Activated CD4-positive, alpha-beta T cell treated with anti-CD3 and anti-CD28 coated beads, Interleukin-2, Interleukin-4, amounts not matched to agents 100 ng/mL and 50 ng/mL, durations not matched to agents 16 hours and 8 hours (primary cell): Measurements from ENCODE around the gene BTBD9.
"Not testable (repeated sequence)": the region's sequence is repeated elsewhere in the genome, so short reads cannot be mapped to it uniquely, and the experiment has no call there.

Experiments used
- DNase-seq: peaks from one replicate; pipeline ENCODE4 v3.0.0-alpha.2; 2020; ENCODE audit warnings: low spot score

Gene BTBD9

DNA sequence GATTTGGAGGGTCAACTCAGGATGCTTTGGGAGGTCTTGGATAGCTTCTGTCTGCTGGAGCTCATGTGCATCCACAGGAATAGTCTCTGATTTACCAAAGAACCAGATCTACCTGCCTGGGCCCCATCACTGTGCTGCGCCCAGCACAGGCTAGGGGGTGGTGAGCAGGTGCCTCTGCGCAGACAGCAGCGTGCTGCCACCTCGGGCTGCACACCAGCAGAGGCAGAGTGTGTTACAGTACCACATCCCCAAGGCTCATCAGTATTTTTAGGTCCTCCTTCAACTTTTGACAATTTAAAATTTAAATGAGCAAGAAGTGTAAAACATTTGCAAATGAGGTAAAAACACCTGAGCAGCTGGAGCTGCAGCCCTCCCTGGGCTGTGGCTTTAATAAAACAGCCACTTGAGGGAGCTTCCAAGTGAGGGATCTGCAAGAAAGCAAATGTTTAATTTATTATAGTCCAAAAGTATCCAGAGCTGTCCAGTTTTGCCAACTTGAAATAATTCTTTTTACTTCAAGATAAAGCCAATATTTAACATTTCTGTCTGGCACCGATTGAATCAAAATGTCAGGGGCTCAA is 495.3 kb downstream of the BTBD9 start:
- DNase-seq: no peak

DNA sequence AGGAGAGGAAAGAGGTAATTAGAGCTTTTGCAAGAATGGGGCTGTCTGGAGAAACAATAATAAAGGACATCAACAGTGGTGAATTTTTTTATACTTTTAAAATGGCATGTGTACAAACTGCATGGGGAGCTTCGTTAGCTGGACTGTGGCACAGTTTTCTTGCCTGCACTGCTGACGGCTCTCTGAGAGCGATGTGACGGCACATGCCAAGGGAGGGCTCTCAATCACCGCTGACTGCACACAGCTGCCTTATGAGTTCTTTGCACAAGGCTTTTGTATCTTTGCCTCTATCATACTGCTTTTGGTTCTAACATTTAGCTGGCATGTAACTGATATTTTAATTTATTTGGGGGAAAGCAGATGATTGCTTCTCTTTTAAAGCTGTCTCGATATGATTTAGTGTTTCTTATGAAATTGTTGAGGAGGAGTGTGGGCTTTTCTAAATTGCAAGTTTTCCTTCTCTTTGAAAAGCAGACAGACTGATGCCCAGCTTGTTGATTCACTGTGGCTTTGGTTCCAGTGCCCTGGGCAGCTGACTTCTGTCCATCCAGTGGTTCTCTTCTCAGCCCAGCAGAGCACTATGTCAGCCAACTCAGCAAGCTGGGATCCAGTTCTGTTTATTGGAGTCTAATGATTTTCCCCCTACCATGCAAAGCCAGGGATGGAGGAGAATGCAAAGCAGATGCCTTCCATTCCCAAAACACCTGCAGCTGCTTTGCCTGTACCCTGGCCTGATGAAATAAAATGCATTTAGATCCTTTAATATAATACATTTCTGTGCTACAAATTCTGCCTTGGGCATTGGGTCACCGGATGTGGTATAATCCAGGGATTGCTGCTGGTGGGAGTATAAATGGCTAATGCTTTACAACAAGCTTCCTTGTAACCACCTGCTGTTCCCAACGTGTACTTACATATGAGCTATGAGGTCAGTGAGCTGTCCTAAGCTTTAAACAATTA is 496.3 kb downstream of the BTBD9 start:
- no peak for DNase-seq

DNA sequence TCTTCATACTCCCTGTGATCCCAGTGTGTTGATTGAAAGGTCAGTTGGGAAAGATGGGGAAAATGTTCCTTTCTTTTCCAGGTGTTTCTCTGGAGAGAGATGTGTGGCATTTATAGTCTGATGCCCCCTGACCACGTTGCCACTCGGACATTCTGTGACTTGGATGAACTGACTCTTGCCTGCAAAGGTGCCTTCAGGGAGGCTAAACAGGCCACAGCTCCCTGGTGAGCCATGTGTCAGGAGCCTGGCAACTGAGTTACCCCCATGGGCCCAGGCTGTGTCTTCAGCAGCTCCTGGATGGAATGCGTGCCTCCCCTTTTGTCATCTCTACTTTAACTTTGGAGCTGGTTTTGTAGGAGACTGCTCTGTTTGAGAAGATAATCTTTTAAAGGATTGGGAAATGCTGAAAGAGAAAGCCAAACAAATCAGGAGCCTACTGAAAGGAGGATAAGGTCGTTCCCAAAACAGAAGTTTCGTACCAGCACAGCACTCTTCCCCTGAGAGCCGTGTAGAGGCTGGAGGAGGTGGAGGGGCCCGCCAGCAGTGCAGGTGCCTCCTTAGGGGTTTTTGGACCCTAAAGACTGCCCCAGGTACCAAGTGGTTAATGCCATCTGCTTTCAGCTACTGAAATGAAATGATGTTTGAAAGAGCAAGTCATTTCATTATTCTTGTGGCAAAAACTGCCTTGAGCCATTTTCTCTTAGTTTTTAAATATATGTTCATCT is 497.4 kb downstream of the BTBD9 start:
- DNase-seq: no peak

DNA sequence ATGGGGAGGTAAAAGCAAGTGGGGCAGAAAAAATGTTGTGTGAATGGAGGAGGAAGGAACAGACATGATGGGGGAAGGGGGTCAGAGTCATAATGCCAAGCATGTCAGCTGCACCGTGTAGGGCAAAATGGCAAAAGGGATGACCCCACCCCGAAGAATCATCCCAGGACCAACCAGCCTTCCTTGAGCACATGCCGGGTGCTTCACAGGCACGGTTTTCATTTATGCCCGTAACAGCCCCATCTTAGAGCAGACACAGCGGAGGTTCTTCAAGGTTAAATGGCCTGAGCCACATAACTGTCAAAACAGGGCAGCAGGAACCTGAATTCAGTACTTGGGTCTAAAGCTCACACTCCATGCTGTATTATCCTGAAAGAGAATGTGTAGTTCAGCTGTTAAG is 498.0 kb downstream of the BTBD9 start:
- no peak for DNase-seq

DNA sequence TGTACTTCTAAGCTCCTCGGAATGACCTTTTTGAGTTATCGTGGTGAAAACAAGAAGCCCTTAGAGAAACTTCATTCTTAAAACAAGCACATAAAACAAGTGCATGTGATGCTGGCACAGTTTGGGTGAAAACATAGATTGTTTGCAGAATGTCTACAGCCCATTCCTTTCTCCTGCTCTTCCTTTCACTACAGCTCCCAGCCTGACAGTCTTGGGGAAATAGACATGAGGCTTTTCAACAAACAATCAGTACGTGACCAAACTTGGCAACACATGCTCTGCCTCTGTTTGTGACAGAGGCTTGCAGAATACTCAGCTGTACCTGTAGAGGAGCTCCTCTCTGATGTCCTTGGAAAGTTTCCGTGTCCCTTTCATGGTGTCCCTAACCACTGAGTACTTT is 498.6 kb downstream of the BTBD9 start:
- DNase-seq: no peak

DNA sequence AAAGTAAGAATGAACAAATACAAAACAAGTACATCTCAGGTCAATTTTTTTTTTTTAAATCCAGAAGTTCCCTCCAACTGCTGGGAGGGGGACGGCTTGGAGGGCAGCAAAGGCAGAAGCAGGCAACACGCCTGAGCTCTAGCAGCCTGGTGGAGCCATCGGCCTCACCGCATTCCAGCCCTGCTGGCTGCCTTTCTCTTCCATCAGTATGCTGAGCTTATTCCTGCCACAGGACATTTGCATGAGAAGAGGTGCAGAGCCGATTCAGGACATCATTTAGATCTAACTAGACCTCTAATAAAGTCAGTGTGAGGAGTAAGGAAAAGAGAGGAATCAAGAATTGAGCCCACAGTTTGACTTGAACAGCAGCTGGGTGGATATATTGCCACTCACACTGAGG is 501.4 kb downstream of the BTBD9 start:
- DNase-seq: no peak

DNA sequence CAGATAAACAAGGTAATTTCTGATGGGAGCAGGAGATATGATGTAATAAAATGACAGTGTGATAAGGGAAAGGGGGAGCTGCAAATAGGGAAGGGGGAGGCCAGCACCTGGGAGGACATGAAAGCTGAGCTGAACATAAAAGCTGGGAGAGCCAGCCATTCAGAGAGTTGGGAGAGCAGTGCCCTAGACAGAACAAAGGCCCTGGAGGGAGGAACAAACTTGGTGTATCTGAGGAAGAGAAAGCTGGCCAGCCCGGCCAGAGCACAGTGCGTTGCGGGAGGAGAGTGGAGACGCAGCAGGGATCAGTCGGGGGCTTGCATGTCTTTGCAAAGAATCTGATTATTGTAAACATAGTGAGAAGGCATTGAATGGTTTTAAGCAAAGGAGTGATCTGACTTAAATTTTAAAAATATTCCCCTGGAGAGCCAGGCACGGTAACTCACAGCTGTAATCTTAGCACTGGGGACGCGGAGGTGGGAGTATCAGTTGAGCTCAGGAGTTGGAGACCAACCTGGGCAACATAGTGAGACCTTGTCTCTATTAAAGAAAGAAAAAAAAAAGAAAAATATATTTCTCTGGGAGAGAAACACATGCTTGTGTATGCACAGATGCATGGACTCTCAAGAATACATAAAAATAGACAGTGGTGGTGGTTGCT is 502.0 kb downstream of the BTBD9 start:
- DNase-seq: no peak

DNA sequence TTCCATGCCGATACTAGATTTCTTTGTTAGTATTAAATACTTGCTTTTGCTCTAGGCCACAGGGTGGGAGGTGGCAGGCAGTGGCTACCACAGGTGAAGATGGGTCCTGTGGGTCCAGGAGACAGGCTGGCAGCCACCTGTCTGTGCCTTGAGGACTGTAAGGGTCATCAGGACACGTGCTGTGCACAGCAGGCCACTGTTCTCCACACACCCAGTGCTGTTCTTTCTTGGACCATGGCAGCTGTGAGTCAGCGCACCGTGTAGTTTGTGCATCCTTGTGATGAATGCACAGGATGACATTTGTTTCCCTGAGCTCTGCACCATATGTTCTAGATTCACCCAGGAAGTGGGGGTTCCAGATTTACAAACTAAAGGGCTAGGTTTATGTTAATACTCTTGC is 503.2 kb downstream of the BTBD9 start:
- no peak for DNase-seq

DNA sequence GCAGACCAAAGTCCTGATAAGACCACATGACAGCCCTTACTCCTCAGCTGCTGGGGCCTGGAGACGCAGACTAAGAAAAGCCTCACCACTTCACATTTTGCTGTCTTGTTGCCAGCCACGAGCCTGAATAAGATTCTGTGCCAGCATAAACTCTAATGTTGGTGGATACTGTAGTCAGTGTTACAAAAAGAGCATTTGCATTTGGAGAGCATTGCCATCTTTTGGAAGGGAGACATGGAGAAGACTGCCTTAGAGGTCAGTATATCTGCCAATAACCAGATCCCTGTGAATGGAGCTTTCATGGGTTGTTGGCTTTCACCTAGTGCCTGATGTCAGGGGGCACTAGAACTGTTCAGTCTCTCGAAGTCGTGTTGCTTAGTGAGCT is 505.0 kb downstream of the BTBD9 start:
- DNase-seq: no peak

DNA sequence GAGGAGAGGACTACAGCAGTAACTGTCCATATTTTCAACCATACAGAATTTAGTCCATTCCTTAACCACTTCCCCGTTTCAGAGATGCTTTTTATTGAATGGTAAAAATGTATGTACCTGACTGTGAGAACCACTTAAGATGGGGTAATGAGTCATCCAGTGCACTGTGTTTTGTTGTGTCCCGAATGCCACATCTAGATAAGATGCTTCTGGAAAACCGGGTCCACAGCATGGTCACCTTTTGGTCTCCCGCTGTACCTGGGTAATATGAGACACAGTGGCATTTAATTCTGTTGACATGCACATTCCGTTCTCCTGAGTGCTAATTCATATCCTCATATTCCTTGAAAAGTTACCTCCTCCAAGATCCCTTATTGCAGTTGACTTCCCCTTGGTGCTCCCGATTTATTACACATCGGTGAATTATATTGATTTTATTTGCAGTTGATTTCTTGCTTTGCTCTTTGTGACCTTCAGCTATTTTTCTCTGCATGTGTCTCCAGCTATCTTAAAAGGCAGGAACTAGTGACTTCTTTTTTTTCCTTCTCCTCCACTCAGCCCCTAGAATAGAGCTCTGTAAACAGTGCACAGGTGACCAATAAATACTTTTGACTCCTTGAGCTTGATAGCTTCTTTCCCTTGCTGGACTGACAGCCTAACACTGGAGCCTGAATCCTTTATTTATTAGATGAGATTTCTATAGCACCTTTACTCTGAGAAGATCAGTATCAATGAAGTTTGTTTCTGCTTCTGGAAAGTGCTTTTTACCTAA is 505.6 kb downstream of the BTBD9 start:
- no peak for DNase-seq

DNA sequence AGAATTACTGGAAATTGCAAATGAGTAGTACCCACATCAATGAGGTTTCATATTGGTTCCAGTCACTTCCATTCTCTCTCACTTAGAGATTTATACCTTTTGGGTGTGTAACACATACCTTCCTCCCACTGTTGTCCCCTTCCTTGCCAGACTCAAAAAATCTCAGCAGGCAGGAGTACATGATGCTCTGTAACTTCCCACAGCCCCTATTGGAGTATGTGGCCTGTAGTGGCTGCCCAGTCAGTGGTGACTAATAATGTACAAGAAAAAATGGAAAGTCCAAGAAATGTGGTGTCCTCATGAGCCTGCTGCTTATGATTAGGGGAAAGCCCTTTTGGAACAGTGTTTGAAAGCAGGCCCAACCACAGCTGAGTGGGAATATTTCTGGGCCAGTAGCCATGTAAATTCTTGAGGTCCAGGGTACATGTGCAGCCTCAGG is 508.2 kb downstream of the BTBD9 start:
- peak; percentile 35 for DNase-seq

DNA sequence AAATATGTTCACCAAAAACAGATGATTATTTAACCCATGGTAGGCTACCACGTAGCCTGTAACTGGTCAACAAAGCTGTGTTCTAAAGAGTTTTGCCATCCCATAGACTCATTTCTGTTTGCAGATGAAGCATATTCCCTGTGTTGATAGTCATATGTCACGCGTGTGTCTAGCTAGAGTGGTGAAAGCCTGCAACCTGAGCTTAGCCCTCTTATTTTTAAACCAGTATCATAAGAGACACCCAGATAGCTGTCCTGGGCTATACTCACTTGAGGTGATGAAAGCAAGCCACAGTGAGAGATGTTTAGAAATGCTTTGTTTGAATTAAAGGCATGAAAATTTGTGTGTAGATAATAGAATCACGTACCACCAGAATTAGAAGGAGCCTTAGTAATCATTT is 512.4 kb downstream of the BTBD9 start:
- no peak for DNase-seq

DNA sequence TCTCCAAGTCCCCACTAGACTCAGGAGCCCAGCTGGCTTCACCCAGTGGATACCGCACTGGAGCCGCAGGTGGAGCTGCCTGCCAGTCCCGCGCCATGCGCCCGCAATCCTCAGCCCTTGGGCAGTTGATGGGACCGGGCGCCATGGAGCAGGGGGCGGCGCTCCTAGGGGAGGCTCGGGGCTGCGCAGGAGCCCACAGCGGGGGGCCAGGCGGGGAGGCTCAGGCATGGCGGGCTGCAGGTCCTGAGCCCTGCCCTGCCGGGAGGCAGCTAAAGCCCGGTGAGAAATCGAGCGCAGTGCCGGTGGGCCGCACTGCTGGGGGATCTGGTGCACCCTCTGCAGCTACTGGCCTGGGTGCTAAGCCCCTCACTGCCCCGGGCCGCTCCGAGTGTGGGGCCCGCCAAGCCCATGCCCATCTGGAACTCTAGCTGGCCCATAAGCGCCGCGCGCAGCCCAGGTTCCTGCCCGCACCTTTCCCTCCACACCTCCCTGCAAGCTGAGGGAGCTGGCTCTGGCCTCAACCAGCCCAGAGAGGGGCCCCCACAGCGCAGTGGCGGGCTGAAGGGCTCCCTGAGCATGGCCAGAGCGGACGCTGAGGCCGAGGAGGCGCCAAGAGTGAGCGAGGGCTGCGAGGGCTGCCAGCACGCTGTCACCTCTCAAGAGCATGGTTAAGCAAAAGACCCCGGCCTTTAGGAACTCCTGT is 515.4 kb downstream of the BTBD9 start:
- not testable (repeated sequence) for DNase-seq

DNA sequence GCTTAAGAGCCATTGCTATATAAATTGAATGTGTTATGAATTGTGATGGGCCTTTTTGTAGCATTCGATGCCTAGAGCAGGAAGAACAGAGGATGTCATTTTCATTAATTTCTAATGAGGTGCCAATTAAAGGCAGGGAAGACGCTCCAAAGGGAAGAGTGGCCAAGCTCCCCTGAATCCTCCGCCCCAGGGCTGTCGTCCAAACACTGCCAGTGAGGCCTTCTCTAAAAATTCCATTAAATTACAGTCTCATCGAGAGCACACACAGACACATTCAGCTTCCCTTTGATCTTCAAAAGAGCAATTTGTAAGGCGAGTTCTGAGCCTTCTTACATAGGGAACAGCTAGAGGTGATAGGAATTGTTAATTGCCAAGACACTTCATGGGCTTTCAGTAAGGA is 520.2 kb downstream of the BTBD9 start:
- no peak for DNase-seq

DNA sequence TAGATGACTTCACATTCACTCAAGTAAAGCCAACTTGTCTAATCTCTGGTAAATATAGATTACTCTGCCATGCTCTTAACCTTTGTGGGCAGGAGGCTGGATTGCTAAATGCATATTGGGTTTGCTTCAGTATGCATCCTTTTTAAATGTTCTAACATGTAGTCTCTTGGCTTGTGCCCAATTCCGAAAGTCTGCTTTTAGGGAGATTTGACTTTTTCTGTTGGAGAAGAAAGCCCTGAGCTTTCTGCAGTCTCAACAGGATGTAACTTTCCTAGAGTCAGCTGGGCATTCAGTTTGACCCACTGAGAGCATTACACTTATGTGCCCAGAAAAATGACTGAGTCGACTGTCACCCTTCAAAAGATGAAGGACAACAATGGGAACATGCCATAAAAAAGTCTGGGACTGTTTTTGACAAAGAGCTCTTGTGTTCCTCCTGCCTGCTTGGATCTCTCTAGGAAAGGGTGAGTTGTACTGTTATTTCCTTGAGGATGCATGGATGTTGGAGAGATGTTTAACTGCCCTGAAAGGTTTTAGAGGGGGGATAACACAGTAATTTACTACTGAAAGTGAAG is 520.9 kb downstream of the BTBD9 start:
- no peak for DNase-seq
